ENCODE results near the gene PRMT5.
"Not testable (repeated sequence)": the region's sequence is repeated elsewhere in the genome, so short reads cannot be mapped to it uniquely, and the experiment has no call there.

Gene PRMT5

GRCh38 chr14:22932146-22932545 is 3.0 kb upstream of the PRMT5 start:
- DNase-seq (ENCODE audit: low read depth), result no peak

GRCh38 chr14:22929961-22930364 is 787 bp upstream of the PRMT5 start:
- no peak for DNase-seq (ENCODE audit: low read depth)

GRCh38 chr14:22928237-22929103 is 706 bp downstream of the PRMT5 start:
- no peak for DNase-seq (ENCODE audit: low read depth)

- no peak for DNase-seq (ENCODE audit: low read depth)
Measured at GRCh38 chr14:22926316-22926715, 2.9 kb downstream of the PRMT5 start.

- DNase-seq (ENCODE audit: low read depth), result no peak
Measured at GRCh38 chr14:22925513-22925912, 3.7 kb downstream of the PRMT5 start.

- DNase-seq (ENCODE audit: low read depth), result no peak
Measured at GRCh38 chr14:22923746-22924145, 5.4 kb downstream of the PRMT5 start.

- no peak for DNase-seq (ENCODE audit: low read depth)
Measured at GRCh38 chr14:22922294-22922693, 6.9 kb downstream of the PRMT5 start.

DNA sequence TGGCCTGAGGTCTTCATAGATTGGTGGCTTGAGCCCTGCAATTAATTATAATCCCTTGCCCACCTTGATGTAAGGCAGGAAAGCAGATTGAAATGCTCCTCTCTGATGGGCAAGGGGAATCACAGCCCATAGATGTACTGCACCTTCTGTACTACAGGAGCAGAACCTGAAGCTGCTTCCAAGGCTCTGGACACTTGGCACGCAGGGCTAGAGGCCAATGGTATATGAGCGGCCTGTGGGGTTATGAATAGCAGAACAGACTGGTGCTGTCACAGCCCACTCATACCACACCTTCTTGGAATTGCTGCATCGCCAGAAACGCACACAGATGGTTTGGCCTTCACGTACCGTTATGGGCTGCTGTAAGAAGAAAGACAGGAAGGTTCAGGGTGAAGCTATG is 8.5 kb downstream of the PRMT5 start:
- DNase-seq (ENCODE audit: low read depth), result no peak

DNA sequence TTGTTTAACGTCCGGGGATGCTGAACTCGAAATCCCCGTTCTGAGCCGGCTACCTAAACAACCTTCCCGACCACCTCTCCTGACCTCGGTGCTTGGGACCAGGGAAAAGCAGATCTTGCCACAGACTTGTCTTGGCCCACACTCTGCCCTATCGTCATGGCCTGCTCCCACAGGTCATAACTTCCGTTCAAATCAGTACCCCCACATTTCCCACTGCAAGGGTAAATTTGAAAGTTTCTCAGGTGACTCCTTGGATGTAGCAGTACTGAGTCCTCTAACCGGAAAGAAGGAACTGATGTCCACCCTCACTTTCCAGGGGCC is 9.6 kb downstream of the PRMT5 start:
- DNase-seq (ENCODE audit: low read depth), result no peak

DNA sequence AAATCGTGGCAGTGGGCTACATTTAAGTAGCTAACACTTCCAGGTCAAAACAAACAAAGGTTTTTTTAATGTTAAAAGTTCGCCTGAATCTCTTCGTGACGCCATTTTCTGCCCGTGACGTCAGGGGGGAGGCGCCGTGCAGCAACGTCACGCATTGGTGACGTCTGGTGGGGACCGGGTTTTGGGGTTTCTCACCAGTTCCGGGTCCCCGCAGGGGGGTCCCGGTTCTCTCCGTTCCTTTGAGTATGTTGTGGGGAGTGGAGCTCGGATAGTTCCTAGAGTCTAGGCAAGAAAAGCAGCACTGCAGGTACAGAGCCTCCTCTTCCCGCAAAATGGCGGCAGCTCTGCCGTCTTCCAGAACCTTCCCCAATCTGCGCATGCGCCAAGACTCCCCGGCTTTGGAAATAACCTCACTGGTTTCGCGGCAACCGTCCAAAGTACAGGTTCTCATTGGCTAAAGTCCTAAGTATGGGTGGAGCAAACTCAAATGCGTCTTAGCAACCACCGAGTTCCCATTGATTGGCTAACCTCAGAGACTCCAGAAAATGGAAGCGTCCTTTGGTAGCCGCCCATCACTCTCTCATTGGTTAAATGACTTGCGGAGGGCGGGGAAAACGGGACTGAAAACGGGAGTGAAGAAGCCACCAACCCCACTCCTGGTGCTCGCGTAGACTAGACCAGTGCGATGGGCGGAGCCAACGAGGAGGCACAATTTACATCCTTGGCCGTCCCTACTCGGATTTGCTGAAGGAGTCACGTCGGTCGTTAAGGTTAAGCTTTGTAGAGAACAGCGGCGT is 10.2 kb downstream of the PRMT5 start, which contains the start of gene RBM23:
Gene RBM23 (minus strand): TSS at position 346 of the 797 bp plus-strand sequence.
- peak; percentile 100 for DNase-seq (ENCODE audit: low read depth)

DNA sequence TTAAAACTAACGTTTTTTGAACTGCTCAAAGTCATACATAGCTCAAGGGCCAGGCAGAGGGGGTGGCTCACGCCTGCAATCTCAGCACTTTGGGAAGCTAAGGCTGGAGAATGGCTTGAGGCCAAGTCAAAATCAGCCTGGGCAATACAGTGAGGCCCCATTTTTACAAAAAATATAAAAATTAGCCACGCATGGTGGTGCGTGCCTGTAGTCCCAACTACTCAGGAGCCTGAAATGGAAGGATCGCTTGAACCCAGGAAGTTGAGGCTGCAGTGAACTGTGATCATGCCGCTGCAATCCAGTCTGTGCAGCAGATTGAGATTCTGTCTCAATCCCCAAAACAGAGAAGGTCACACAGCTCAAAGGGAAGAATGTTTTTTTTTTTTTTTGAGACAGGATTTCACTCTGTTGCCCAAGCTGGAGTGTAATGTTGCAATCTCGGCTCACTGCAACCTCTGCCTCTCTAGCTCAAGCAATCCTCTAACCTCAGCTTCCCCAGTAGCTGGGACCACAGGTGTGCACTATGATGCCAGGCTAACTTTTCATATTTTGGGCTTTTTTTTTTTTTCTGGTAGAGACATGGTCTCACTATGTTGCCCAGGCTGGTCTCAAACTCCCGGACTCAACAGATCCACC is 13.2 kb downstream of the PRMT5 start:
- DNase-seq (ENCODE audit: low read depth), result peak; percentile 73

DNA sequence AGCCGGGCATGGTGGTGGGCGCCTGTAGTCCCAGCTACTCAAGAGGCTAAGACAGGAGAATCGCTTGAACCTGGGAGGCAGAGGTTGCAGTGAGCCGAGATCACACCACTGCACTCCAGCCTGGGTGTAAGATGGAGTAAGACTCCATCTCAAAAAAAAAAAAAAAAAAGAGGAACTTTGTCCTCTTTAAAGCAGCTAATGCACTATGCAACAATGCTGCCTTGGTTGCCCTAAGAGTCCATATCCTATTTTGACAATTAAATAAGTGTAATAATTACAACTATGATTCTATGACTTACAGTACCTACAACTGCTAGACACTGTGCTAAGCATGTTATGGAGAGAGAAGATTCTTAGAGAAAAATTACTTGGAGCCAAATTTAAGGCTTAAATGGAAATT is 14.3 kb downstream of the PRMT5 start:
- DNase-seq (ENCODE audit: low read depth), result not testable (repeated sequence)

DNA sequence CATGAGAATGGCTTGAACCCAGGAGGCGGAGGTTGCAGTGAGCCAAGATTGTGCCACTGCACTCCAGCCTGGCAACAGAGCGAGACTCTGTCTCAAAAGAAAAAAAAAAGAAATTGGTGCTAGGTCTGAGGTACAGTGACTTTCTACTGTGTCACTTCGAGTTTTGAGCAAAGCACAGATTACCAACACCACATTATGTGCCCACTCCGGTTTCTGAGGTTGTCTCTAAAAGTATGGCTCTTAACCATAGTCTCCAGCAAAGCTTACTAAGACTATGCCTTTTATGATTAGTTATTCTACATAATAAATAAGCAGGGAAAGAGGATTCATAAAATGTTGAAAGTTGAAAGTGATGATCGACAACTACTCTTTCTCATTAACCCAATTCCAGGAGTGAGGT is 18.3 kb downstream of the PRMT5 start:
- DNase-seq (ENCODE audit: low read depth), result no peak

DNA sequence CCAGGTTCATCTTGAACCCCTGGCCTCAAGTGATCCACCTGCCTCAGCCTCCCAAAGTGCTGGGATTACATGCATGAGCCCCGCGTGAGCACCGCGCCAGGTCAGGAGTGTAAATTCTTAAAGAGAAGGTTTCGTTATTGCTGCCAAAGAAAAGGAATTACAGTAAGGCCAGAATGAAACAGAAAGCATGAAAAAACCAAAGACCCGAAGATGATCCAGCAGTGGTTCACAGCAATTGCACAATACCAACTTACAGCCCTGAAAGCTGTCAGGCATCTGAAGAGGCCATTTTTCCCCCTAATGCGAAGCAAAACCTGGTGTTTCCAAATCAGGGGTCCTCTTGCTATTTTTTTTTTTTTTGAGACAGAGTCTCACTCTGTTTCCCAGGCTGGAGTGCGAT is 20.6 kb downstream of the PRMT5 start:
- DNase-seq (ENCODE audit: low read depth), result peak; percentile 91

GRCh38 chr14:22907429-22907828 is 21.7 kb downstream of the PRMT5 start:
- no peak for DNase-seq (ENCODE audit: low read depth)

DNA sequence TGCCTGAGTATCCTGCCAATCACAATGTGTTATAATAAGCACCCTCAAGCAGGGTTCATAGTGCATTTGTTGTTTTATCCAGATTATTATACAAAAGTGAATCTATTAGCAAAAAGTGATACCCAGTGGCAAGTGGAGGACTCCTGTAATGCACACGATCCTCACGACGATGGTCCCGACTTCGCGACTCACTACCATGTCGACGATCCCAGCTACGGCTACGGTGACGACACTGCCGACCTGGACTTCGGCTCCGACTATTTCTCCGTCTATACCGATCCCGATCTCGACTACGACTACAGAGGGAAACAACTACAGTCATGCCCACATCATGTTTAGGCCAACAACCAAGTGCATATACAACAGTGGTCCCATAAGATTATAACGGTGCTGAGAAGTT is 23.1 kb downstream of the PRMT5 start:
- no peak for DNase-seq (ENCODE audit: low read depth)

DNA sequence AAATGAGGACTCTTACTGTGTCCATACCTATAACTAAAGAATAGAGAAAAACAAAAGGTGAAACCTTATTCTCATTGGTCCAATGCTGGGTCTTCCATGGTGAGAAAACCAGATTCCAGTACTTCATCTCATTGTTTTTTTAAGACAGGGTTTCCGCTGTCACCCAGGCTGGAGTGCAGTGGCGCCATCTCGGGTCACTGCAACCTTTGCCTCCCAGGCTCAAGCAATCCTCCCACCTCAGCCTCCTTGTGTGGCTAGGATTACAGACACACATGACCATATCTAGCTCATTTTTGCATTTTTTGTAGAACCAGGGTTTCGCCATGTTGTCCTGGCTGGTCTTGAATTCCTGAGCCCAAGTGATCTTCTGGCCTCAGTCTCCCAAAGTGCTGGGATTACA is 23.5 kb downstream of the PRMT5 start:
- DNase-seq (ENCODE audit: low read depth), result no peak

GRCh38 chr14:22903742-22904087 is 25.5 kb downstream of the PRMT5 start:
- DNase-seq (ENCODE audit: low read depth), result no peak

GRCh38 chr14:22901799-22902198 is 27.4 kb downstream of the PRMT5 start:
- DNase-seq (ENCODE audit: low read depth), result no peak

GRCh38 chr14:22900081-22900799 is 28.9 kb downstream of the PRMT5 start:
- DNase-seq (ENCODE audit: low read depth), result peak; percentile 69

GRCh38 chr14:22898302-22899090 is 30.7 kb downstream of the PRMT5 start:
- peak; percentile 89 for DNase-seq (ENCODE audit: low read depth)

All from amniotic epithelial cell (primary cell).